ENCODE results near the gene CCDC188. TPM values are rescaled to one million over a fixed set of nuclear protein-coding genes. Genes with fewer than 3 reads are reported as not detected.

The CCDC188 gene
- total RNA-seq: 1.4 TPM

DNA sequence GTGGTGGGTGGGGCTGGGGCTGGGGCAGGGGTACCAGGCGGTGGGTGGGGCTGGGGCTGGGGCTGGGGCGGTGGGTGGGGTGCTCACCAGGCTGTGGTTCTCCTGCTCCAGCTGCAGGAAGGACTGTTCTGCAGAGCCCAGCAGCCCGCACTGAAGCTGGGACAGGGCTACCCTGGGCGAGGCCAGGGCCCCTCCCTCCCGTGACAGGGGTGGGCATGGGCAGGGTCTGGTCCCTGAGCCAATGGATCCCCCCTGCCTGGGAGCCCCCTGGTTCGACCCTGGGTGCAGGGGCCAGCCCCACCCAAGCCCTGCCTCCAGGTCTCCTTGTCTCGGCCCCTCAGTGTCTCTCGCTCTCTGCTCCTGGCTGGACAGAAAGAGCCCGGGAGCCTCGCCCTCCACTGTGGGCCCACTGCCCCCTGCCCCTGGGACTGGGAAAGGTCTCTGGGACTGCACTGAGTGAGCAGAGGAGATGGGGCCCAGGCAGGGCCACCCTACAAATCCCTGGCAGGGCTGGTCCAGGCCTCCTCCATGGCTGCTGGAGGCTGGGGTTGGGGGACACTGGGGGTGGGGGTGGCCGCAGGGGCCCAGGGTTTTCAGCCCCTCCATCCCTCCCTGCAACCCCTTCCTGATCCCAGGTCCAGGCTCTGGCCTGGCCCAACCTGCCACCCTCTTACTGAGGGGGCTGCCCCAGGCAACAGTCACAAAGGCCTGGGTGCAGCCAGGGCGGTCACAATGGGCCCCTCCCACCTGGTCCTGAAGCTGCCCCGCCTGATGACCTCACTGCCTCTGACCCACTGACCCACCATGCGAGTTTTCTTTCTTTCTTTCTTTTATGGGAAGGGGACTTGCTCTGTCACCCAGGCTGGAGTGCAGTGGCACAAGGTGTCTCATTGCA is at the start of gene CCDC188:
CCDC188 (minus strand) TSS at position 675 of the 895 bp plus-strand sequence; CDS start at position 606, 69 bp downstream.

DNA sequence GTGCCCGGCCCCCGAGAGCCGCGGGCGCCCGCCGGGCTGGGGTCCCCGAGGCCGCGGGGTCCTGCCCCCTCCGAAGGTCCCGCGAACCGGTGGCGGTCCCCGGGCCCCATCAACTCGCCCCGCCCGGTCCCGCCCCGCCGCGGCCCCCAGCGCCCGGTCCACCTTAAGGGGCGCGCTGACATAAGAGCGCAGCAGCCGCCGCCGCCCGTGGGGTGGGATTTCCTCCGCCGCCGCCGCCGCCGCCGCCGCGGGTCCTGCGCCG is 19.3 kb downstream of the CCDC188 start, which contains the start of gene ZDHHC8:
ZDHHC8 (plus strand) TSS at position 208 of the 262 bp plus-strand sequence. CDS start 144 bp downstream, outside the sequence.

DNA sequence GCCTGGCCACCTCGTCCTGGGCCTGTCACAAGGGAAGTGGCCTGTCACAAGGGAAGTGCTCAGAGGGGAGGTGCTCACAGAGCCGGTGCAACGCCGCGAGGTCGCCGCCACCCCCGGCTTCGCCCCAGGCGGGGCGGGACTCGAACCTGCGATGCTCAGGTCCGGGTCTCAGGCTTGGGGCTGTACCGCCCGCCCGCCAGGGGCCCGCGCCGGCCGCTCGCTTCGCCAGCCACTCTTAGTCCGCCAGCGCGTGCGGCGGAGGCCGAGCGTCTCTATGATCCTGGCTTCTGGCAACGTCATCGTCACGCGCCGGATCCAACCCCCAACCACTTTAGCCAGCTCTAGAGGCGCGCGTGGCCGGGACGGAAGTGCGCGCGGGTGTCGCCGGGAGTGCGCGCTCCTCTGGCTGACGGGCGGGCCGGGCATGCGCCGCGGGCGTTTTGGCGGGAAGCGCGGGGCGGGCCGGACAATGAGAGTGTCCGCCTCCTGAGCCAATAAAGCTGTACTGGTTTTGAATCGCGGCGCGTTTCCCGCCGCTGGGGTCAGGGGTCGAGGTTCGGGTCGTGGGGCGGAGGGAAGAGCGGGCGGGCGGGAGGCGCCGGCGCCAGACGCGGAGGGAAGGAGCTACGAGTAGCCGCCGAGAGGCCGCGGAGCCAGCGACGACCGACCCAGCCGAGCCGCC is 33.8 kb downstream of the CCDC188 start, which contains the start of gene TRMT2A:
TRMT2A (minus strand) TSS at position 276 of the 682 bp plus-strand sequence. CDS start 320 bp downstream, outside the sequence.

DNA sequence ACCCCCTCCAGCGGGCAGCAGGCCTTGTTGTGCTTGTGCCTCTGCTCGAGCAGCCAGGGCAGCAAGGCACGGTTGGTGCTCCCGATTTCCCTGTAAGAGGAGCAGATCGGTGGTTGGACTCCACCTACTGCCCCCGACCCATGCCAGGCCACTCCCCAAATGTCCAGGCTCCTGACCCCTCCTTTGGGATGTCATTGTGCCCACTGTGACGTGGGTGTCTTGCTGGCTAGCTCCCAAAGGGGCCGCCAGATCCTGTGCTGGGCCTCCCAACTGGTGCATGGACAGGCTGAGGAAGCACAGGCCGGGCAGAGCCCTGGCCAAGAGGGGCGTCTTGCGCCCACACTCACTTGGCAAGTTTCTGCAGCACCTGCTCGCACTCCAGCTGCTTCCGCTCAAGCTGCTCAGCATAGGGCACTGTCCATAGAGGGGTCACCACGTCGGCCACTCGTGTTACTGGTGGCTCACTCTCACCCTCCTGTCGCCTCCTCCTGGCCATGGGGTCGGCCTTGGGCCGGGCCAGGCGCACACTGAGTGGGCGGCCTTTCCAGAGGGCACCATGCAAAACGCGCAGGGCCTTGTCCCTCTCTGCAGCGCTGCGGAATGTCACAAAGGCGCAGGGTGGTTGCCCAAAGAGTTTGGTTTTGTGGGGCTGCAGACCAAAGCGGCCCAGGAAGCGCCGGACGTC is 35.0 kb downstream of the CCDC188 start, which contains the start of gene RANBP1:
RANBP1 (plus strand) TSS at position 414 of the 685 bp plus-strand sequence; CDS start at position 495, 81 bp downstream.

Other genes starting within 250 kb of the CCDC188 start
- gene COMT, start 209.3 kb downstream of the CCDC188 start, total RNA-seq: 168 TPM
- 17.9 TPM for gene TXNRD2, start 209.2 kb downstream of the CCDC188 start, total RNA-seq
- gene ARVCF, start 134.2 kb downstream of the CCDC188 start, total RNA-seq: 169 TPM
- 29.8 TPM for gene TANGO2, start 129.9 kb downstream of the CCDC188 start, total RNA-seq
- gene DGCR8, start 70.8 kb downstream of the CCDC188 start, total RNA-seq: 34.7 TPM
- 153 TPM for gene RANBP1, start 35.0 kb downstream of the CCDC188 start, total RNA-seq
- 53.2 TPM for gene TRMT2A, start 33.8 kb downstream of the CCDC188 start, total RNA-seq
- 42.6 TPM for gene ZDHHC8, start 19.3 kb downstream of the CCDC188 start, total RNA-seq
- gene RTN4R, start 117.3 kb upstream of the CCDC188 start, total RNA-seq: 9.7 TPM
- 41.8 TPM for gene DGCR6L, start 169.0 kb upstream of the CCDC188 start, total RNA-seq
- gene ZNF74, start 243.1 kb upstream of the CCDC188 start, total RNA-seq: 37.7 TPM